Prostate gland (tissue), 2 donors: ENCODE measurements around the gene MRPL14.

Source experiments
- CTCF ChIP-seq, 4 experiments: fragments of 200-600 bp in 2 of 4; fragments of 450-650 bp in 2 of 4; sonication (generic) in 2 of 4; IDR thresholded peaks; 1 replicate in 3 of 4; 2 replicates in 1 of 4; pipeline ENCODE4 v1.5.1; 2016 to 2019; ENCODE audit warnings: antibody characterized with exemption in 4 of 4, mild to moderate bottlenecking in 2 of 4, moderate library complexity in 2 of 4
- POLR2AphosphoS5 ChIP-seq: sonication (generic); formaldehyde crosslinking; IDR thresholded peaks from one replicate; pipeline ENCODE4 v1.6.1; 2017; ENCODE audit warnings: antibody characterized with exemption

DNA sequence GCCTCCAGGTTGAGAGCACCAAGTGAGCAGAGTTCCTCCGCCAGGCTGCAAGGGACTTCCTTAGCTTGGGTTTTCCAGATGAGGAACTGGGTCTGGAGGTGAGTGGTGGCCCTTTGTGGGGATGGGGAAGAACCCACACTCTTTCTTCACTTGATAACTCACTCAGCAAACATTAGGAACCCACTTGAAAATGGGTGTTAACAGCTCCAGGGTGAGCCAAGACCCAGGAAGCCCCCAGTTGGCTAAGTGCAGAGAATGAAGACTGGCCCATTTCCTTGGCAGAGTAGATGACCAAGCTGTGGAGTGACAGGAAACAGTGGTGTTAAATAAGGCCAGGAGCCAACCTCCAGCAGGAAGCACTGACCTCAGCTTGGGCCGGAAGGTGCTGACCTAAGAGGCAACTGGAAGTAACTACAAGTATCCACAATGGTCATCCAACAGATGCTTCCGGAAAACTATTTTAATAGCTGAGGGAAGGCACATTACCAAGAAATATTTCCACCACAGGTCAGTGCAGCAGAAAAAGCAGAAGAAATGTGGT is 22.7 kb downstream of the MRPL14 start:
- TF ChIP-seq CTCF (IDR thresholded peaks at IDR 0.05) (no peak), POLR2AphosphoS5 (peak; percentile 15)
